HG02642 (cell line): ENCODE results near the gene RALGDS.

ENCODE experiments used
- ATAC-seq: cut with Tn5 transposase; IDR thresholded peaks from one replicate; pipeline ENCODE4 v1.9.1; 2021; ENCODE audit warnings: mild to moderate bottlenecking; ENCODE audit not compliant: unreplicated experiment, poor library complexity

The RALGDS gene

GRCh38 chr9:133151601-133152525, 30.8 kb upstream of the RALGDS start:
- no peak for ATAC-seq

DNA sequence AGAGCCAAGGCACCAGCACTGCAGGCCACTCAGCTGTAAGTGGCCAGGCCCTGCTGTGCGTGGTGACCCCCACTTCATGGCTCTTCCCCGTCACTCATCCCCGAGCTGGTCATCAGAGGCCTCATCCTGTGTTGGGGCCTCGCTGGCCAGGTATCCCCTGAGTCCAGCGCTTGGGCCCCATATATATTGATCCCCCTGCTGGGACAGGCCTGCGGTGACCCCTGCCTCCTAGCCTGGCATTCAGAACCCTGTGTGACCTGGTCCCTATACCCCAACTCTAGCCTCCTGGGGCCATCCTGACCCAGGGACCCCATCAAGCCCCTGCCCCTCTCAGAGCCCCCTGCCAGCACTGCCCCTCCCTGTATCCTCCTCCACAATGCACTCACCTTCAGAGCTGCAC, 30.0 kb upstream of the RALGDS start:
- no peak for ATAC-seq

GRCh38 chr9:133149130-133150015, 28.3 kb upstream of the RALGDS start:
- ATAC-seq = peak; percentile 62

GRCh38 chr9:133148199-133149129, 27.4 kb upstream of the RALGDS start:
- peak; percentile 23 for ATAC-seq

GRCh38 chr9:133147412-133148198, 26.6 kb upstream of the RALGDS start:
- no peak for ATAC-seq

- no peak for ATAC-seq
Measured at GRCh38 chr9:133146746-133147411, 25.8 kb upstream of the RALGDS start.

GRCh38 chr9:133144904-133145851, 24.1 kb upstream of the RALGDS start:
- no peak for ATAC-seq

DNA sequence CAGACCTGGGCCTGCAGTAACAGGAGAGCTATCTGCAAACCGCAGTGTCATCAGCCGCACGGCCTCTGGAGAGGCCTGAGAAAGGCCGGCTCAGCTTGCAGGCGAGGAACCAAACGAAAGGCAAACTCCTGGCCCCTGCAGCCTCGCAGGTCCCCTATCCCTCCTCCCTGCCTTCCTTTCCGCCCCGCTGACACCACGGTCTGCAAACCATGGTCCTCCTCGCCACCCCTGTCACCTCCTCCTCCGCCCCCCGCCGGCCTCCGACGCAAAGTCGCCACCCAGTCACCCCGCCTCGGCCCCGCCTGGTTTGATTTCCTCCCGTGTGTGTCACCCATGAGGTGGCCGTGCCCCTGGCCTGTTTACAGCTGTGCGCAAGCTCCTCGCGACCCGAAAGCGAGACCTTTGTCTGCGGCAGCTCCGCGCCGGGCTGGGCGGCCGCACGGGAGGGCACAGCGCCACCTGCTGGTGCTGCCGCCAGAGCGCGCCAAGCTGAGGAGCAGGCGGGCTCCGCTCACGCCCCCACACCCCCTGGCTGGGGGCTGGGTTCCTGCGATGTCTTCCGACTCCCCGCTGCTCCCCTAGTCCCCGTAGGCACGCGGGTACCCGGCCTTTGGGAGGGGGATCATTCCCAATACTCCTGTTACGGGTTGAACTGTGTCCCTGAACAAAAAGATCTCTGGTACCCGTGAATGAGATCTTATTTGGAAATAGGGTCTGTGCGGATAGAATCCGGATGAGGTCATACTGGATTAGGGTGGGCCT, 23.3 kb upstream of the RALGDS start:
- peak; percentile 50 for ATAC-seq

- ATAC-seq = no peak
Measured at GRCh38 chr9:133143639-133144141, 22.6 kb upstream of the RALGDS start.

DNA sequence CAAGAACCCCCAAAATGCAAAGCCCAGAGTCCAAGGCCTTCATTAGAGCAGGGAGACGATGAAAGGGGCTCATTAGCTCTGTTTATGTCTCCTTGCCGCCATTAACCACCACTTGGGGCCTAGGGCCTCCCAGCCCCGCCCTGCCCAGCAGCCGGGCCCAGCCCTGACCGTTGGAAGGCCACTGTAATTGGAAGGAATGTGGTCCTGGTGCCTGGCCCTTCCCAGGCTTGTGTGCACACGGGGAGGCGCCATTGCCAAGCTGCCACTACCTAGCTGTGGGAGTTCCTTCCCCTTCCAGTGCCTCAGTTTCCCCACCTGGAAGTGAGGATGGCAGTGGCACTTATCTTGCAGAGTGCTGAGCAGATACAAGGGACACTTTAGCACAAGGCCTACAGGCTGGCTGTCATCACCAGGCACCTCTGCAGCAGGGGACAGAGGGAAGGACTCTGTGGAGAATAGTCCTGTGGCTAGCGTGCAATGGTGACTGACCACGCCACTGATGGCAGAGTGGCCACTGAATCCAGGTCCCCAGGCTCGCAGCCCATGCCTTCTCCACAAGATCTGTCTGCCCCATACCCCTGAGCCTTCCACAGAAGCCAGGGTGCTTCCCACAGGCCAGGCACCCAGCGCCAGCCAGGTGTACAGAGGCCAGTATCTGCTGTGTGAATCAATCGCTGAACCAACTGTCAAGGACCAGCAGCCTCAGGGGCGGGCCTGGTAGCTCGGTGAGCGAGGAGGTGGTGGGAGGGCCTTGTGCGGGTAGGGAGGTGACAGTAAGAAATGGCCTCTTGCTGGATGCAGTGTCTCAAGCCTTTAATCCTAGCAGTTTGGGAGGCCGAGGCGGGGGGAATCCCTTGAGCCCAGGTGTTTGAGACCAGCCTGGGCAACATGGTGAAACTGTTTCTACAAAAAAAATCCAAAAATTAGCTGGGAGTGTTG, 21.9 kb upstream of the RALGDS start:
- no peak for ATAC-seq

GRCh38 chr9:133141833-133142595, 21.0 kb upstream of the RALGDS start:
- no peak for ATAC-seq

GRCh38 chr9:133140606-133141005, 19.6 kb upstream of the RALGDS start:
- no peak for ATAC-seq

DNA sequence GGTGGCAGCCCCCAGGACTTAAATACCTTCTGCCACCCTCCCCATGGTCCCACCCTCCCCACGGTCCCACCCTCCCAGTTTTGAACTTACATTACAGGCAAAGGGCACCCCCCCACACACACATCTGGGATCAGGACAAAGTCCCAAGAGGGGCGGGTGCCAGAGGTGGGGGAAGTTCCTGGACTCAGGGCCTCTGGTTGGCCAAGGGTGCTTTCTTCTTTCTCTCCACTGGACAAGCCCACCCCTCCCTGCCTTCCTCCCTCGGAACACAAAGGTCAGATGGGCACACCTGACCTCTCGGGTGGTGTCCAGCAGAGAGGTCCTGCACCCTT, 19.1 kb upstream of the RALGDS start:
- ATAC-seq = no peak

GRCh38 chr9:133139246-133140173, 18.5 kb upstream of the RALGDS start:
- no peak for ATAC-seq
